Effector memory CD8-positive, alpha-beta T cell (primary cell): ENCODE data around the gene ACSM3.
"Not testable (repeated sequence)": the region's sequence is repeated elsewhere in the genome, so short reads cannot be mapped to it uniquely, and the experiment has no call there.

ENCODE experiments used
- ATAC-seq: fragments of 150-1000 bp; cut with Tn5 transposase; replicated peaks from 2 replicates; pipeline ENCODE4 v1.10.0; 2021; ENCODE audit warnings: mild to moderate bottlenecking, moderate library complexity
- DNase-seq, 3 experiments: peaks; one replicate each; pipeline ENCODE4 v3.0.0; 2021
- H3K27ac Mint-ChIP-seq, 2 donors: one replicate each; pipeline ENCODE4 v1.8.0; 2022; ENCODE audit warnings: mild to moderate bottlenecking in 2 of 2, mixed read lengths in 2 of 2, moderate library complexity in 2 of 2
- H3K27me3 Mint-ChIP-seq, 2 donors: one replicate each; pipeline ENCODE4 v1.8.0; 2022; ENCODE audit warnings: mixed read lengths in 2 of 2
- H3K36me3 Mint-ChIP-seq: one replicate; pipeline ENCODE4 v1.8.0; 2022; ENCODE audit warnings: mild to moderate bottlenecking, moderate library complexity, mixed read lengths; ENCODE audit not compliant: insufficient read depth
- H3K4me1 Mint-ChIP-seq, 2 donors: one replicate each; pipeline ENCODE4 v1.8.0; 2022; ENCODE audit warnings: low read depth in 2 of 2, mixed read lengths in 2 of 2
- H3K4me3 Mint-ChIP-seq, 2 donors: one replicate each; pipeline ENCODE4 v1.8.0; 2022; ENCODE audit warnings: mild to moderate bottlenecking in 2 of 2, mixed read lengths in 2 of 2, moderate library complexity in 2 of 2
- H3K9me3 Mint-ChIP-seq, 2 donors: one replicate each; pipeline ENCODE4 v1.8.0; 2022; ENCODE audit warnings: mixed read lengths in 2 of 2

ACSM3 gene

DNA sequence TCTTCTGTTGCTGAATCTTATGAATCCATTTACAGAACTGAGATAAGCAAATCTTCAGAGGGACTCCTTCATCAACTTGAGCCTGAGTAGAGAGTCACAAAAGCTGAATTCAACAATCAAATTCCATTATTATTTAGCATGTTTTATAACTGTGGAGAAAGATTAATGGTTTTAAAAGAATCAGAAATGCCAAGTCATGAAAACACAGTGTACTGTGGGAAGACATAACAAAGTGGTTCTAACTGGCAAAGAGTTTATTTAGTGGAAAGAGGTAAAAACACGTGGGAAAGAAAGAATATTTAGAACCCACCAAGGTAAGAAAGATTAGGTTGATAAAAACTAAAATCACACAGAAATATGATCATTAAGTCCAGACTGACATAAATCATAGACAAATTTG, 37.5 kb downstream of the ACSM3 start:
- peaks cover under 1 to 10% of the 10 kb centered on the region in 2 donors for H3K4me1 Mint-ChIP-seq
- H3K27me3 Mint-ChIP-seq = no peaks in the 10 kb centered on the region
- peaks cover under 1% of the 10 kb centered on the region for H3K36me3 Mint-ChIP-seq
- no peak overlapping the region for H3K4me3 Mint-ChIP-seq
- no peak for DNase-seq
- H3K9me3 Mint-ChIP-seq = no peaks in the 10 kb centered on the region
- no peak overlapping the region for H3K27ac Mint-ChIP-seq
- no peak for ATAC-seq

DNA sequence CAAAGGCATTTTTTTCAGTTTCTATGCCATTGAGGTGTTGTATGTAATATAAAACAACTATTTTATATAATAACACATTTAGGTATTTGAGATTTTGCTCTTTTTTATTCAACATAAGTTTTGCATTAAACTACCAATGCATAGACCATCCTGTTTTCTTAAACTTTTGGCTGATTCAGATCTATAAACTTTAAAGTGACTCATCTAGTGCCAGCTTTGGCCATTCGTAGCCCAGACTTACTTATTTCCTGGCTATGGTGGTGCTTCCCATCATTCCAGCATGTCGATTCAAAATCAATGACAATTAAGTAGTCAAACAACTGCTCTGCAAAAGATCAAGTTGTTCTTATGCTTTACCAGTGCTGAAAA, 39.4 kb downstream of the ACSM3 start:
- Mint-ChIP-seq H3K4me1 (peaks cover 13 to 21% of the 10 kb centered on the region in 2 donors), H3K4me3 (no peak overlapping the region), H3K27me3 (no peaks in the 10 kb centered on the region), H3K27ac (peak overlapping the region in 1 of 2 donors; percentile 42), H3K36me3 (peaks cover 10% of the 10 kb centered on the region), H3K9me3 (no peaks in the 10 kb centered on the region)
- no peak for DNase-seq
- no peak for ATAC-seq

DNA sequence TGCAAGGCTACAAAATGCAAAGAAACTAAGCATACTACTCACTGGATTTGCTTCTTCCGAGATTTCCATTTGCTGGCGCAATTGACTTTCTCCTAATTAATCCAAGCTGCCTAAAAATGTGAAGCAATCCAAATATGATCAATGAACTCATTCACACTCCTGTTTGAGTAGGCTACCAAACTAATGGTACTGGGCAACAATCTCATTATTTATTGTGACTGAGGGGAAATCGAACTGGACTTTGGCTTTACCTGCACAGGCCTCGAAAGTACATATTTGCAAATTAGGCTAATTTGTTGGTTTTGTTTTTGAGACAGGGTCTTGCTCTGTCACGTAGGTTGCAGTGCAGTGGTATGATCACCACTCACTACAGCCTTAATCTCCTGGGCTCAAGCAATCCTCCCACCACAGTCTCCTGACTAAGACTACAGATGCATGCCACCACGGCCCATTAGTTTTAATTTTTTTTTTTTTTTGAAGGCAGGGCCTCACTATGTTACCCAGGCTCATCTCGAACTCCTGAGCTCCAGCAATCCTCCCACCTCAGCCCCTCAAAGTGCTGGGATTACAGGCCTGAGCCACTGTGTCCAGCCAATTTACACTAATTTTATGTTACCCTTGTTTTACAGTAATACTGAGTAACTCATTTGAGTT, 39.9 kb downstream of the ACSM3 start:
- ATAC-seq (no peak), DNase-seq (no peak)
- Mint-ChIP-seq H3K9me3 (no peaks in the 10 kb centered on the region), H3K27me3 (no peaks in the 10 kb centered on the region), H3K4me3 (no peak overlapping the region), H3K36me3 (peaks cover 10% of the 10 kb centered on the region), H3K27ac (peak overlapping the region in 1 of 2 donors; percentile 42), H3K4me1 (peaks cover 13 to 18% of the 10 kb centered on the region in 2 donors)

DNA sequence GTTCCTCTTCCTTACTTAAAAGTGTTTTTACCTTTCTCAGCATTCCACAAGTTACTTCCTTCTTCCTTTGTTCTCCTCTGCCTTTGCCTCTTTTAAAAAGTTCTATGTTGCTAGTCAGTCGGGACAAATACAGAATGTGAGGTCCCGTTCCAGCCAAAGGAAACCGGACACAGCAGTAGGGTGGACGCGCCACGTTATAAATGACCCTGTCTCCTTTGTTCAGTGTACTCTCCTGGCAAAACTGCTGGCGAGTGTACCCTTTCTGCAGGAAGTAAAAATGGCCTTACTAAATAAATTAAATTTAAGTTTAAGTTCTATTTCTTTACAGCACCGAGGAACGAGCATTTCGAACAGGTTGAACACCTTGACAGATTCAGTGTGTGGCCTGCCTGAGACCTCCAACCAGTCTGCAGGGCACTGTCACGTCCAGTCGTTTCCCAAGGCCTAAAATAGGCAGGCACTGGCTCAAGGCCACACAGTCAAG, 41.9 kb downstream of the ACSM3 start:
- not testable (repeated sequence) for H3K27me3 Mint-ChIP-seq, DNase-seq, ATAC-seq, H3K9me3 Mint-ChIP-seq
- H3K36me3 Mint-ChIP-seq = peaks cover 10% of the 10 kb centered on the region
- peak overlapping the region; percentile 96 to 100 for H3K4me3 Mint-ChIP-seq
- H3K4me1 Mint-ChIP-seq = peaks cover 13 to 21% of the 10 kb centered on the region in 2 donors
- peak overlapping the region; percentile 96 to 99 for H3K27ac Mint-ChIP-seq

DNA sequence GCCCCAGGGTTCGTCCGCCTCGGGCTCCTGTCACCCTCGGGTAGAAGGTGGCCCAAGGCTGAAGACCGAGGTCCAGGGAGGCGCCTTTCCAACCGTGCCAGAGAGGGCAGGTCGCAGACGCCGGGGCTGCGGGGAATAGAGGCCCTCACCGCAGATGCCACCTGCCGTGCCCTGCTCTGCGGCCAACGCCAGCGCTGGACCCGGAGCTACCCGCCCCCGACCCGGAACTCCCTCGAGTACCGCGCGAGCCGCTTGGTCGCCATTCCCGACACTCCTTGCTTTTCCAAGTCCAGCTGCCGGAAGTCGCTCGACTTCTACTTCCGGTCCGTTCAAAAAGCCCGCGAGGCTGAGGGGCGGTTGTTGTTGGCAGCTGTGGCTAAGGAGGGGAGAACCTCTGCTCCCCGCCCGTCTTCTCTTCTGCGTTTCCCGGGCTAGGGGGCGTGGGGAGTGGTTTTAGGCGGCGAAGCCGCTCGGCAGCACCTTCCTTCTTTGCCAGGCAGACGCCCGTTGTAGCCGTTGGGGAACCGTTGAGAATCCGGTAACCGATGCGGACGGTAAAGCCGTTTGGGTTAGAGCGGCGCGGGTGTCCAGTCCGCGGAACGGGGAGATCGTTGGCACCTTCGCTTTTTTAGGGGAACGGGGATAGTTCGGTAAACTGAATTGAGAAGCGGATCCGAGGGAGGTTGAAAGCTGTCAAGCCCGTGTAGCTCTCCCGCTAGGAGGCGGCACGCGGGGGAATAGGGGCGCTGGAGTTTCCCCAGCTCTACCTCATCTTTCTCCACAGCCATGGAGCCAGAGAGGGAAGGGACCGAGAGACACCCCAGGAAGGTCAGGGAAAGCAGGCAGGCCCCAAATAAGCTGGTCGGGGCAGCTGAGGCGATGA, 42.6 kb downstream of the ACSM3 start, which contains the start of the genes ERI2 and REXO5:
Gene ERI2 (minus strand): TSS at position 305 of the 883 bp plus-strand sequence. CDS start 42 bp downstream, at position 263.
Gene REXO5 (plus strand): TSS at position 360 of the 883 bp plus-strand sequence. CDS start 427 bp downstream, at position 787.
- Mint-ChIP-seq H3K4me3 (peak within 1 kb of the TSS; percentile 96 to 100), H3K4me1 (peaks cover 13 to 25% of the 10 kb centered on the region in 2 donors), H3K36me3 (peaks cover 10% of the 10 kb centered on the region), H3K27ac (peak within 1 kb of the TSS; percentile 96 to 99), H3K27me3 (no peaks in the 10 kb centered on the region), H3K9me3 (no peaks in the 10 kb centered on the region)
- peak; percentile 64 to 67 (median 66) for DNase-seq
- ATAC-seq = peak; percentile 91

DNA sequence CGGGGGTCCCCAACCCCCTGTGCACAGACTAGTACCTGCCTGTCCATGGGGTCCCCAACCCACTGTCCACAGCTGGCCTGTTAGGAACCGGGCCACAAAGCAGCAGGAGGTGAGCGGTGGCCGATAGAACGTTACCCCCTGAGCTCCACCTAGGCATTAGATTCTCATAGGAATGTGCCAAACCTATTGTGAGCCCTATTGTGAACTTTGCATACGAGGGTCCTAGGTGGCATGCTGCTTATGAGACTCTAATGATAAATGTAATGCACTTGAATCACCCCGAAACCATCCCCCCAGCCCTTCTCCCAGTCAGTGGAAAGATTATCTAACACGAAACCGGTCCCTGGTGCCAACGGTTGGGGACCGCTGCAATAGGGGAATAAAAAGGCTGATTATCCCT, 44.0 kb downstream of the ACSM3 start:
- DNase-seq (no peak), ATAC-seq (no peak)
- H3K4me3 Mint-ChIP-seq = peak overlapping the region; percentile 96 to 100
- no peaks in the 10 kb centered on the region for H3K9me3 Mint-ChIP-seq
- peak overlapping the region; percentile 88 to 96 for H3K27ac Mint-ChIP-seq
- H3K4me1 Mint-ChIP-seq = peaks cover 13 to 25% of the 10 kb centered on the region in 2 donors
- peaks cover 10% of the 10 kb centered on the region for H3K36me3 Mint-ChIP-seq
- no peaks in the 10 kb centered on the region for H3K27me3 Mint-ChIP-seq

DNA sequence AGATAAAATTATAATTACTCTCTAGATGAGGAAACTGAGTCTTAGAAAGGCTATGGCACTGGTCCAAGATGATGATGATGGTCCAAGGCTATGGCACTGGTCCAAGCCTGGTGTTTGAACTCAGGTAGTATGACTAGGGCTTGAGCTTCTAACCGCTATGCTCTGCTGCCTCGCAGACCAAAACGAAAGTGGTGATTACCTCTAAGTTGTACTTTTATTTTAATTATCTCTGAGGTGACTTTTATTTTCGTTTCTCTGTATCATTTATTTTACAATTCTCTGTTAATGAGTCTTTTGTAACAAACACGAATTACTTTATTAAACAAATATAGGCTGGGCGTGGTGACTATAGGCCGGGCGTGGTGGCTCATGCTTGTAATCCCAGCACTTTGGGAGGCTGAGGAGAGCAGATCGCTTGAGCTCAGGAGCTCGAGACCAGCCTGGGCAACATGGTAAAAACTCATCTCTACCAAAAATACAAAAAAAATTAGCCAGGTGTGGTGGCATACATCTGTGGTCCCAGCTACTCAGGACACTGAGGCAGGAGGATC, 48.1 kb downstream of the ACSM3 start:
- H3K4me1 Mint-ChIP-seq = peaks cover 8 to 17% of the 10 kb centered on the region in 2 donors
- peaks cover 4% of the 10 kb centered on the region for H3K36me3 Mint-ChIP-seq

DNA sequence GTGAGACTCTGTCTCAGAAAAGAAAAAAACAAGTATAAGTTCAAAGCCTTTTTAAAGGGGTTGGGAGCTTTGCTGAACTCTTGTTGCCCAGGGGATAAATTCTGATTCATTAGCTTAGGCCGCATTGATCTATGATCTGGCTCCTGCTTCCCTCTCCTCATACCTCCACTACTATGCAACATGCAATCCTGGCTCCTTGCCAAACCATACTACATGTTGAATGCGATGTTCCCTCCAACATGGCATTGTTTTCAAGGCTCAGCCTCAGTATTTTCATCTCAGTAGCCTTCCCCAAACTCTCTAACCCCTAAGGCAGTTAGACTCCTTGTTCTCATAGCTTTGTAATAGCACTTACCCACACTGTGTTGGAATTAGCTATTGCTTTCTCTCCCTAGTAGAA, 48.7 kb downstream of the ACSM3 start:
- H3K36me3 Mint-ChIP-seq = peaks cover 4% of the 10 kb centered on the region
- no peaks in the 10 kb centered on the region for H3K9me3 Mint-ChIP-seq
- H3K4me1 Mint-ChIP-seq = peaks cover 4 to 14% of the 10 kb centered on the region in 2 donors
- H3K4me3 Mint-ChIP-seq = no peak overlapping the region
- no peak for DNase-seq
- no peaks in the 10 kb centered on the region for H3K27me3 Mint-ChIP-seq
- ATAC-seq = no peak
- no peak overlapping the region for H3K27ac Mint-ChIP-seq

More for the DNA sequence above, 48.1 kb downstream of the ACSM3 start:
- Mint-ChIP-seq H3K27ac (no peak overlapping the region), H3K4me3 (no peak overlapping the region), H3K9me3 (no peaks in the 10 kb centered on the region), H3K27me3 (no peaks in the 10 kb centered on the region)
- DNase-seq = no peak
- no peak for ATAC-seq

DNA sequence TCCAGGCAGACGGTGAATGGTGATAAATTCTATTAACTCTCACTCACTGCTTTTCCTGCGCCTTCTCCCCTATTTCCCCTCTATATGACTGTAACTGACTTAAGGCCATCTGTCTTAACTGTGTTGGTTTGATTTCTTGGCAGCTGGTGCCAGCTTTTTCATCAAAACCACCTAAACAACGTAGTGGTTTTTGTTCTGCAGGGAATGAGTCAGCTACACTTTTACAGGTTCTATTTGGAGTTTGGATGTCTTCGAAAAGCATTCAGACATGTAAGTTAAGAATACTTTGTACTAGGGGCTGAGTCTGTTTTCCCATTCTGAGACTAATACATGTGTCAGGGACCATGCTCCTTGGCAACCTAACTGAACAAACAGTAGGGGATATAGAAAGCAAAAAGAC, 51.0 kb downstream of the ACSM3 start:
- DNase-seq (no peak), ATAC-seq (no peak)
- Mint-ChIP-seq H3K4me1 (peaks cover 1 to 7% of the 10 kb centered on the region in 2 donors), H3K27me3 (no peaks in the 10 kb centered on the region), H3K27ac (no peak overlapping the region), H3K9me3 (no peaks in the 10 kb centered on the region), H3K36me3 (no peaks in the 10 kb centered on the region), H3K4me3 (no peak overlapping the region)

DNA sequence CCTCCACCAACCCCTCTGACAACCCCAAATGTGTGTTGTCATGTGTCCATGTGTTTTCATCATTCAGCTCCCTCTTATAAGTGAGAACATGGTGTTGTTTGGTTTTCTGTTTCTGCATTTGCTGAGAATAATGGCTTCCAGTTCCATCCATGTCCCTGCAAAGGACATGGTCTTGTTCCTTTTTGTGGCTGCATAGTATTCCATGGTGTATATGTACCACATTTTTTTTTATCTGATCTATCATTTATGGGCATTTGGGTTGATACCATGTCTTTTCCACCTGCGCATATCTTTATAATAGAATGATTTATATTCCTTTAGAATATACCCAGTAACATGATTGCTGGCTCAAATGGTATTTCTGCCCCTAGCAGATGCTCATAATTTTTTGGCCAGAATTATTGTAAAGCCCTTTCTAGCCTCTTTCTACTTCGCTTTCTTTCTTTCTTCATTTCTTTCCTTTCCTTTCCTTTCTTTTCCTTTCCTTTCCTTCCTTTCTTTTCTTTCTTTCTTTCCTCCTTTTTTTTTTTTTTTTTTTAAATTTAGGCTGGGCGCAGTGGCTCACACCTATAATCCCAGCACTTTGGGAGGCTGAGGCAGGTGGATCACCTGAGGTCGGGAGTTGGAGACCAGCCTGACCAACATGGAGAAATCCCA, 55.2 kb downstream of the ACSM3 start:
- H3K27ac Mint-ChIP-seq = no peak overlapping the region
- H3K4me1 Mint-ChIP-seq = peaks cover 0 to 1% of the 10 kb centered on the region in 2 donors
- DNase-seq = no peak
- no peak overlapping the region for H3K4me3 Mint-ChIP-seq
- no peak for ATAC-seq
- no peaks in the 10 kb centered on the region for H3K36me3 Mint-ChIP-seq
- H3K9me3 Mint-ChIP-seq = no peaks in the 10 kb centered on the region
- no peaks in the 10 kb centered on the region for H3K27me3 Mint-ChIP-seq

DNA sequence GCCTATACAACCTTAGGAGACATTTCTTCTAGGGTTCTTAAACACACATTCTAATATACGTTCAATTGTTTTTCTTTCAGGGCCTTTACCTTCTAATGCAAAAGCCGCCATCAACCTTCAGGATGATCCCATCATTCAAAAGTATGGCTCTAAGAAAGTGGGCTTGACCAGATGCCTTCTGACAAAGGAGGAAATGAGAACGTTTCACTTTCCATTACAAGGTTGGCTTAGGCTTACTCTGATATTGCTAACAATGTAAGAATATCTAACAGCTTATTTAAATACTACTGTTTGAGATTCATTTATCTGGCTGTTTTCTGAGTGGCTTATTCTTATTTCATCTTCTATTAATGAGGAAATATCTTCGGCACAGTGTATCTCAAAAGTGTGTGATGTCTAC, 57.9 kb downstream of the ACSM3 start:
- Mint-ChIP-seq H3K27ac (no peak overlapping the region), H3K27me3 (no peaks in the 10 kb centered on the region), H3K4me1 (no peaks in the 10 kb centered on the region), H3K9me3 (no peaks in the 10 kb centered on the region), H3K4me3 (no peak overlapping the region), H3K36me3 (no peaks in the 10 kb centered on the region)
- DNase-seq (no peak), ATAC-seq (no peak)

DNA sequence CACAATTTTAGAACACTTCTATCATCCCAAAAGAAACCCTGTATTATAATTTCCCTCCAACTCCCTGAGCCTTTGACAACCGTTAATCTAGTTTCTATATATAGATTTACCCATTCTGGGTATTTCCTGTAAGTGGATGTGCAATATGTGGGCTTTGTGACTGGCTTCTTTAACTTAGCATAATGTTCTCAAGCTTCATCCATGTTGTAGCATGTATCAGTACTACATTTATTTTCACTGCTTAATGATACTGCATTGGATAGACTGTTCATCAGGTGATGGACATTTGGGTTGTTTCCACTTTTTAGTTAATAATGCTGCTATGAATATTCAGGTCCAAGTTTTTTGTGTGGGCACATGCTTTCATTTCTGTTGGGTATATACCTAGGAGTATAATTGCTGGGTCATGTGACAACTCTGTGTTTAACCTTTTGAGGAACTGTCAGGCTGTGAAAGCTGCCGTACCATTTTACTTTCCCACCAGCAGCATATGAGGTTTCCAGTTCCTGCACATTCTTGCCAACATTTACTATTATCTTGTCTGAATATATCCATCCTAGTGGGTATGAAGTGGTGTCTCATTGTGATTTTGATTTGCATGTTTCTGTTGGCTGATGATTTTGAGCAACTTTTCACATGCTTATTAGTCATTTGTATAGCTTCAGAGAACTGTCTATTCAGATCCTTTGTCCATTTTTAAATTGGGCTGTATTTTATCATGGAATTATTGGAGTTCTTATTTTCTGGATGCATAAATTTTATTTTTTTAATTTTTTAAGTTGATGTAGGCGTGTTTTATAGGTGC, 58.9 kb downstream of the ACSM3 start:
- Mint-ChIP-seq H3K36me3 (no peaks in the 10 kb centered on the region), H3K27ac (no peak overlapping the region), H3K27me3 (no peaks in the 10 kb centered on the region), H3K4me1 (no peaks in the 10 kb centered on the region), H3K4me3 (no peak overlapping the region), H3K9me3 (no peaks in the 10 kb centered on the region)
- no peak for DNase-seq
- ATAC-seq = no peak
